Liver (tissue), 3 donors: ENCODE results near the gene ILDR2.

Source experiments
- CTCF ChIP-seq: fragments of 150-350 bp; IDR thresholded peaks from 2 replicates; pipeline ENCODE4 v1.5.1; 2017; ENCODE audit warnings: improper control_type of control experiment, low read depth, low read length; ENCODE audit not compliant: missing input control
- GABPA ChIP-seq, 2 donors: IDR thresholded peaks in 1 of 2; conservative IDR thresholded peaks in 1 of 2; 2 replicates each; pipeline ENCODE4 v1.6.1; 2016; ENCODE audit warnings: antibody characterized with exemption in 2 of 2, mild to moderate bottlenecking in 1 of 2, moderate library complexity in 1 of 2
- HNF4A ChIP-seq, 2 donors: conservative IDR thresholded peaks; 2 replicates each; pipeline ENCODE4 v1.6.1; 2016; ENCODE audit warnings: antibody characterized with exemption in 2 of 2, mild to moderate bottlenecking in 2 of 2
- RAD21 ChIP-seq, 2 donors: IDR thresholded peaks; 2 replicates each; pipeline ENCODE4 v1.6.1; 2016; ENCODE audit warnings: antibody characterized with exemption in 2 of 2, mild to moderate bottlenecking in 2 of 2
- TF ChIP-seq, protein P1 (sequence below): IDR thresholded peaks from 2 replicates; pipeline ENCODE4 v1.6.1; 2016; ENCODE audit warnings: antibody characterized with exemption
- TF ChIP-seq, protein P2 (sequence below): IDR thresholded peaks from 2 replicates; pipeline ENCODE4 v1.6.1; 2016; ENCODE audit warnings: antibody characterized with exemption, mild to moderate bottlenecking
- TF ChIP-seq, protein P3 (sequence below): IDR thresholded peaks from 2 replicates; pipeline ENCODE4 v1.6.1; 2016; ENCODE audit warnings: antibody characterized with exemption
- donor health status: healthy.
- donor health status: healthy.

- no peak for TF ChIP-seq CTCF
- TF ChIP-seq RAD21 (IDR thresholded peaks at IDR 0.05): no peak
- TF ChIP-seq, protein P1, sequence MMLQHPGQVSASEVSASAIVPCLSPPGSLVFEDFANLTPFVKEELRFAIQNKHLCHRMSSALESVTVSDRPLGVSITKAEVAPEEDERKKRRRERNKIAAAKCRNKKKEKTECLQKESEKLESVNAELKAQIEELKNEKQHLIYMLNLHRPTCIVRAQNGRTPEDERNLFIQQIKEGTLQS: no peak
- TF ChIP-seq HNF4A (conservative IDR thresholded peaks at IDR 0.05): no peak
- TF ChIP-seq, protein P2, sequence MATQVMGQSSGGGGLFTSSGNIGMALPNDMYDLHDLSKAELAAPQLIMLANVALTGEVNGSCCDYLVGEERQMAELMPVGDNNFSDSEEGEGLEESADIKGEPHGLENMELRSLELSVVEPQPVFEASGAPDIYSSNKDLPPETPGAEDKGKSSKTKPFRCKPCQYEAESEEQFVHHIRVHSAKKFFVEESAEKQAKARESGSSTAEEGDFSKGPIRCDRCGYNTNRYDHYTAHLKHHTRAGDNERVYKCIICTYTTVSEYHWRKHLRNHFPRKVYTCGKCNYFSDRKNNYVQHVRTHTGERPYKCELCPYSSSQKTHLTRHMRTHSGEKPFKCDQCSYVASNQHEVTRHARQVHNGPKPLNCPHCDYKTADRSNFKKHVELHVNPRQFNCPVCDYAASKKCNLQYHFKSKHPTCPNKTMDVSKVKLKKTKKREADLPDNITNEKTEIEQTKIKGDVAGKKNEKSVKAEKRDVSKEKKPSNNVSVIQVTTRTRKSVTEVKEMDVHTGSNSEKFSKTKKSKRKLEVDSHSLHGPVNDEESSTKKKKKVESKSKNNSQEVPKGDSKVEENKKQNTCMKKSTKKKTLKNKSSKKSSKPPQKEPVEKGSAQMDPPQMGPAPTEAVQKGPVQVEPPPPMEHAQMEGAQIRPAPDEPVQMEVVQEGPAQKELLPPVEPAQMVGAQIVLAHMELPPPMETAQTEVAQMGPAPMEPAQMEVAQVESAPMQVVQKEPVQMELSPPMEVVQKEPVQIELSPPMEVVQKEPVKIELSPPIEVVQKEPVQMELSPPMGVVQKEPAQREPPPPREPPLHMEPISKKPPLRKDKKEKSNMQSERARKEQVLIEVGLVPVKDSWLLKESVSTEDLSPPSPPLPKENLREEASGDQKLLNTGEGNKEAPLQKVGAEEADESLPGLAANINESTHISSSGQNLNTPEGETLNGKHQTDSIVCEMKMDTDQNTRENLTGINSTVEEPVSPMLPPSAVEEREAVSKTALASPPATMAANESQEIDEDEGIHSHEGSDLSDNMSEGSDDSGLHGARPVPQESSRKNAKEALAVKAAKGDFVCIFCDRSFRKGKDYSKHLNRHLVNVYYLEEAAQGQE: no peak
- no peak for TF ChIP-seq GABPA (IDR thresholded peaks at IDR 0.05 in 1 of 2, conservative IDR thresholded peaks at IDR 0.05 in 1 of 2)
- TF ChIP-seq, protein P3, sequence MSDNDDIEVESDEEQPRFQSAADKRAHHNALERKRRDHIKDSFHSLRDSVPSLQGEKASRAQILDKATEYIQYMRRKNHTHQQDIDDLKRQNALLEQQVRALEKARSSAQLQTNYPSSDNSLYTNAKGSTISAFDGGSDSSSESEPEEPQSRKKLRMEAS: no peak
Measured at GRCh38 chr1:166888373-166889111, 86.8 kb downstream of the ILDR2 start.
